AG04449 (cell line): ENCODE data around the gene PTTG2.

Source experiments
- CTCF ChIA-PET: fragments of 350-600 bp; formaldehyde crosslinking; extraction: SDS; loops from one replicate; lab custom pipeline; 2021; ENCODE audit warnings: antibody characterized with exemption; lab: Yijun Ruan, JAX
- POLR2A ChIA-PET: fragments of 400-600, 350-600 bp; formaldehyde crosslinking; extraction: SDS; loops from one replicate; lab custom pipeline; 2020; ENCODE audit warnings: antibody characterized with exemption, inconsistent platforms; lab: Yijun Ruan, JAX
- DNase-seq: peaks from one replicate; pipeline ENCODE4 v3.0.0-alpha.2; 2010; ENCODE audit warnings: low read depth, low spot score
- H3K4me3 ChIP-seq: 2 replicates; pipeline ENCODE4 v1.5.1; 2011; ENCODE audit warnings: low read depth, mild to moderate bottlenecking, control low read depth, low read length
- CTCF ChIP-seq: IDR thresholded peaks from one replicate; pipeline ENCODE4 v1.5.1; 2011; ENCODE audit warnings: mild to moderate bottlenecking, moderate library complexity, low read length, control low read depth, inconsistent platforms; ENCODE audit not compliant: insufficient read depth; ENCODE audit errors: missing control alignments

Gene PTTG2

GRCh38 chr4:38007645-38008044 is 47.4 kb downstream of the PTTG2 start:
- CTCF ChIA-PET = no interaction called here

GRCh38 chr4:38008571-38009021 is 48.4 kb downstream of the PTTG2 start:
- POLR2A ChIA-PET = no interaction called here
- no peak overlapping the region for H3K4me3 ChIP-seq
- no peak for DNase-seq
- CTCF ChIA-PET = interaction anchor here (1.0 to 1.1 kb wide), 2 partner anchors 10 to 26 kb away, joined by 3 read pairs; no protein-coding TSS in a partner anchor
- TF ChIP-seq CTCF = no peak

More at GRCh38 chr4:38007645-38008044, 47.4 kb downstream of the PTTG2 start:
- DNase-seq = no peak
- POLR2A ChIA-PET = no interaction called here
- no peak overlapping the region for H3K4me3 ChIP-seq
- TF ChIP-seq CTCF = no peak

GRCh38 chr4:38009421-38009820 is 49.2 kb downstream of the PTTG2 start:
- CTCF ChIA-PET = interaction anchor here (1.0 to 1.3 kb wide), 3 partner anchors 9 to 25 kb away, joined by 3 to 4 read pairs (median 3); no protein-coding TSS in a partner anchor

GRCh38 chr4:38009949-38010348 is 49.8 kb downstream of the PTTG2 start:
- CTCF ChIA-PET = interaction anchor here (1.1 to 1.3 kb wide), 2 partner anchors 8 to 10 kb away, joined by 3 to 4 read pairs; no protein-coding TSS in a partner anchor
- DNase-seq = no peak
- no peak overlapping the region for H3K4me3 ChIP-seq
- POLR2A ChIA-PET = no interaction called here
- no peak for TF ChIP-seq CTCF

More at GRCh38 chr4:38009421-38009820, 49.2 kb downstream of the PTTG2 start:
- no peak for TF ChIP-seq CTCF
- POLR2A ChIA-PET = no interaction called here
- no peak overlapping the region for H3K4me3 ChIP-seq
- no peak for DNase-seq
